ENCODE data around the gene SCNN1B.
"Not testable (repeated sequence)": the region's sequence is repeated elsewhere in the genome, so short reads cannot be mapped to it uniquely, and the experiment has no call there.

The SCNN1B gene, protein sequence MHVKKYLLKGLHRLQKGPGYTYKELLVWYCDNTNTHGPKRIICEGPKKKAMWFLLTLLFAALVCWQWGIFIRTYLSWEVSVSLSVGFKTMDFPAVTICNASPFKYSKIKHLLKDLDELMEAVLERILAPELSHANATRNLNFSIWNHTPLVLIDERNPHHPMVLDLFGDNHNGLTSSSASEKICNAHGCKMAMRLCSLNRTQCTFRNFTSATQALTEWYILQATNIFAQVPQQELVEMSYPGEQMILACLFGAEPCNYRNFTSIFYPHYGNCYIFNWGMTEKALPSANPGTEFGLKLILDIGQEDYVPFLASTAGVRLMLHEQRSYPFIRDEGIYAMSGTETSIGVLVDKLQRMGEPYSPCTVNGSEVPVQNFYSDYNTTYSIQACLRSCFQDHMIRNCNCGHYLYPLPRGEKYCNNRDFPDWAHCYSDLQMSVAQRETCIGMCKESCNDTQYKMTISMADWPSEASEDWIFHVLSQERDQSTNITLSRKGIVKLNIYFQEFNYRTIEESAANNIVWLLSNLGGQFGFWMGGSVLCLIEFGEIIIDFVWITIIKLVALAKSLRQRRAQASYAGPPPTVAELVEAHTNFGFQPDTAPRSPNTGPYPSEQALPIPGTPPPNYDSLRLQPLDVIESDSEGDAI

DNA sequence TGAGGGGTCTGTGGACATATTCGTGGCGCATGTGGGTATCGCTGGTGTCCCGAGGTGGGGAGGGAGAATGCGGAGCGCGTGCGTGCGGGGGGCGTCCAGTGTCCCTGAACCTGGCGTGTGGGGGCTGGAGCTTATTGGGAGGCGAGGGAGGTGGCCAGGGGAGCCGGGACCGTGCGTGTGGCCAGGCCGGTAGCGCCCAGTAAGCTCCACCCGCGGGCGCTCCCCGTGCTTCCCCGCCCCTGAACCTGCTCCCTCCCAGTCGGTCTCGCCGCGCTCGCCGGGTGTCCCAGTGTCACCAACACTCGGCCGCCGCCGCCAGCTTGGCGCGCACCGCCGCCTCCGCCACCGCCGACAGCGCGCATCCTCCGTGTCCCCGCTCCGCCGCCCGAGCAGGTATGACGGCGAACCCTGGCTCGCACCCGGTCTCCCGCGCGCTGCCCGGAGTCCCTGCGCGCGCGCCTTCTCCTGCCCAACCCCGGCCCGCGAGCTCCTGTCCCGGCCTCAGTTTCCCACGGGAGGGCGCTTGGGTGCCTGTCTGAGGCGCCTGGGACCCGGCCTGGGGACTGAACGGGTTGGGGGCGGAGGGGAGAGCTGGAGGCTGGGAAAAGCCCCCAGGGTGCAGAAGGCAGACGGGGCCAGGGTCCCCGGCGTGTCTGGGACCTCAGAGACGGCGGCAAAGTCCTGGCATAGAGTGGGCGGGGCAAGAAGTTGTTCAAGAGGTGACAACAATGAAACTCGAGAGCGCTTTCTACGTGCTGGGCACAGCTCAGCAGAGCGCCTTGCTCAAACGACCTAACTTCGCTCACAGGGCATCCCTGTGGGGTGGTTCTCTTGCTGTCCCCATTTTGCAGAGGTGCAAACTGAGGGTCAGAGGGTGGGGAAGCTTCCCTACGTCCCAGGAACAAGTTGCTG, at the start of gene SCNN1B:
SCNN1B (plus strand) TSS at position 258 of the 912 bp plus-strand sequence. CDS start 46,298 bp downstream, outside the sequence.
- DNase-seq = no peak

DNA sequence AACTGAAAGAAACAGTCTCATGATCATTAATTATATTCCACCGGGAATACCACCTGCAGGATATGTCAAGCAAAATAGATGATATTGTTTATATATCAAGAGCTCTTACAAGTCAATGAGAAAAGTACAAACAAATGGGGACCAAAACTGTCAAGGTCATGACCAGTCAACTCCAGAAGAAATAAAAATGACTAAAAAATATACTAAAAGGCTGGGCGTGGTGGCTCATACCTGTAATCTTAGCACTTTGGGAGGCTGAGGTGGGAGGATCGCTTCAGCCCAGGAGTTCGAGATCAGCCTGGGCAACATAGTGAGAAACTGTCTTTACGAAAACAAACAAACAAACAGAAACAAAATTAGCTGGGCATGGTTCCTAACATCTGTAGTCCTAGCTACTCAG, 49.8 kb upstream of the SCNN1B start:
- no peak for DNase-seq

DNA sequence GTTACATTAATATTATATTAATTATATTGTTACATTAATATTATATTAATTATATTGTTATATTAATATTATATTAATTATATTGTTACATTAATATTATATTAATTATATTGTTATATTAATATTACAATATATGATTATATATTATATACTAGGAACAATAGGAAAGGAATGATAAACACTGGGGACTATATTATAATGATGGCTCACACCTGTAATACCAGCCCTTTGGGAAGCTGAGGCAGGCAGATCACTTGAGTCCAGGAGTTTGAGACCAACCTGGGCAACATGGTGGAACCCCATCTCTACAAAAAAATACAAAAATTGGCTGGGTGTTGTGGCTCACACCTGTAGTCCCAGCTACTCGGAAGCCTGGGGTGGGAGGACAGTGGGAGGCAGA, 48.5 kb upstream of the SCNN1B start:
- DNase-seq = not testable (repeated sequence)

DNA sequence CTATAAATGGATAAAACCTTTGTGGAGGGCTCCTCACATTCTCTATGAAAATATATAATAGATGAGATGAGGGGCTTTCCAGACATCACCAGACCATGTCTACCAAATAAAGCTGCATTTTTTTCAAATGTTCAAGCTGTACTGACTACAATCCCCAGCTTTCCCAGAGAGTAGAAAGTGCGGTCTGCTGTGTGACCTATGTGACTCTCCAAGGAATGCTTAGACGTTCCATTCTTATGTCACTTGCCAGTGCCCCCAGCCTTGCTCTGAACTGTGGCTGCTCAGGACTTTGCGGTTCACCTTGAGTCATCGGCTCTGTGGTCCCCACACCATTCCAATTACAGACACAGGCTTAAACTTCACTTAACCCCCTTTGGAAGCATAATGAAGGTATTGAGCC, 47.8 kb upstream of the SCNN1B start:
- no peak for DNase-seq

DNA sequence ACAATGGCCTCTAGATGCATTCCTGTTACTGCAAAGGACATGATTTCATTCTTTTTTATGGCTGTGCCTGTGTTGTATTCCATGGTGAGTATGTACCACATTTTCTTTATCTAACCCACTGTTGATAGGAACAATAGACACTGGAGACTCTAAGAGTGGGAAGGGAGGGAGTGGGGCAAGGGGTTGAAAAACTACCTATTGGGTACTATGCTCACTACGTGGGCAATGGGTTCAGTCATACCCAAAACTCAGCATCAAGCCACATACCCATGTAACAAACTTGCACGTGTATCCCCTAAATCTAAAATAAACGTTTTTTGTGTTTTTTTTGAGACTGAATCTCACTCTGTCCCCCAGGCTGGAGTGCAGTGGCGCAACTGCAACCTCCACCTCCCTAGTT, 47.1 kb upstream of the SCNN1B start:
- DNase-seq = no peak

DNA sequence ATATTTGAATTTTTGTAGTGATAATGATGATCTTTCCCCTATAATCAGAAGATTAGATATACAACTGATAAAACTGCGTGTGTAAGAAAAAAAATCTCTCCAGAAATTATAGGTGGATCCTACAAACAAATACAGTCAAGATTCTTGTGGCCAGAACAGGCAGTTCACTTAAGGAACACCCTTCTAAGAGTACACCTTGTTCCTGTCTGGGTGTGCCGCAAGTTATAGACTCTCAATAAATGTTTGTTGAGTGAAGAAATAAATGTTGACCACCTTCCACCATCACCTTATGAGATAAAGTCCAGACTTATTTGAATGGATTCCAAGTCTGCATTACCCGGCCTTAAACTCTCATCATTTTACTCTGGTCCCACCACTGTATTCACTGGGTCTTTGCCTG, 45.7 kb upstream of the SCNN1B start:
- no peak for DNase-seq

DNA sequence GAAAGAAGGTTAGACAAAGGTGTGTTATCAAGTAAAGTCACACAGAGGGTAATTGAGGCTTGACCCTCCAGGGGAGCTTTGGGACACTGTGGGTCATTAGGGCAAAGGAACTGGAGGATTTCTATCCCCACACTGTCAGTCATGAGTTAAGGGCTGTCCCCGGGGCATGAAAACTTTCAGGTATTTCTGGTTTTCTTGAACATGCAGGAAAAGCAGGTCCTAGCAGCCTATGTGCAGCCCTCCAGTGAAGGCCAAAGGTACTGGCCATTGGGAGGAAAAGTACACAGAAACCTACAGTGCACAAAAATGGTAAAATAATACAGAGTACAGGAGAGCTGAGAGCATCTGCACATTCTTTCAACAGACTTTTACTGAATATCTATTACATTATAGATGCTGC, 44.4 kb upstream of the SCNN1B start:
- no peak for DNase-seq

DNA sequence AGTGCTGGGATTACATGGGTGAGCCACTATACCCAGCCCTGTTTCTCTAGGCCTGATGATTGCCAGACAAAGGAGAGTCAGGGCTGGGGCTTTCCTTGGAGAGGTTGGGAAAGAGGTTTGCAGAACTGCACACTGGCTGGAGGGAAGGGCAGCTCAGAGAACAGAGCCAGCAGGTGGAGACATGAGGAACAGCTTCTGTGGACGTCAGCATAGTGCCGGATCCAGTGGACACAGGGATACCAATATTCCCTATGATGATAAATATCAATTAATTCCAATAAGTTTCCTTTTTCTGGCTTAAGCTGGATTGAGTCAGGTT, 43.2 kb upstream of the SCNN1B start:
- no peak for DNase-seq

DNA sequence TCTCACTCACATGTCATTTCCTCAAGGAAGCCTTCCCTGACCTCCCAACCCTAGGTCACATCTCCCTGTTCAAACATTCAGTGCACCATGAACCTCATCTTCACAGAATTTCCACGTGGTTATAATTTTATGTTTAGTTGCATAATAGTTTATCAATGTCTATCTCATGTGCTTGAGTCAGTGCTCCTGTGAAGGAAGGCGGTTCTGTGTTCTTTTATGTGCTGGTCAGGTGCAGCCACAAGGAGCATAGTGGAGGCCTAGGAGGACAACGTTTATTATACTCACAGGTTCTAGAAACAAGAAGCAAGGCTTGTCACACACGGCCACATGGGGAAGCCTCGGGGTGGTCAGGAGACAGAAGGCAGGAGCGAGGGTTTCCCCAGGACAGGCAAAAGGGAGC, 34.5 kb upstream of the SCNN1B start:
- no peak for DNase-seq

DNA sequence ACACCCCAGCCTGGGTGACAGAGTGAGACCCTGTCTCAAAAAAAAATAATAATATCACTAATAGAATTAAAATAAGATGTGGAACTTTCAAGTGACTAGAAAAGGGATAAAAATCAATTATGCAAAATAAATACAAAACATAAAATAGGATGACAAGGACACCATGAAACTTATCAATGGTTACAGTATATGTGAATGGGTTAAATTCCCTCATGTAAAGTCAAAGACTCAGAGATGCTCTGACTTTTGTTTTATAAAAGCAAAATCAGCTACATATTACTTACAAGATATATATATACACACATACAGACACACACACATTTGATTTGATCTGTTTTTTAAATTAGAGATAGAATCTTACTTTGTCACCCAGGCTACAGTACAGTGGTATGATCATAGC, 33.5 kb upstream of the SCNN1B start:
- DNase-seq = no peak

DNA sequence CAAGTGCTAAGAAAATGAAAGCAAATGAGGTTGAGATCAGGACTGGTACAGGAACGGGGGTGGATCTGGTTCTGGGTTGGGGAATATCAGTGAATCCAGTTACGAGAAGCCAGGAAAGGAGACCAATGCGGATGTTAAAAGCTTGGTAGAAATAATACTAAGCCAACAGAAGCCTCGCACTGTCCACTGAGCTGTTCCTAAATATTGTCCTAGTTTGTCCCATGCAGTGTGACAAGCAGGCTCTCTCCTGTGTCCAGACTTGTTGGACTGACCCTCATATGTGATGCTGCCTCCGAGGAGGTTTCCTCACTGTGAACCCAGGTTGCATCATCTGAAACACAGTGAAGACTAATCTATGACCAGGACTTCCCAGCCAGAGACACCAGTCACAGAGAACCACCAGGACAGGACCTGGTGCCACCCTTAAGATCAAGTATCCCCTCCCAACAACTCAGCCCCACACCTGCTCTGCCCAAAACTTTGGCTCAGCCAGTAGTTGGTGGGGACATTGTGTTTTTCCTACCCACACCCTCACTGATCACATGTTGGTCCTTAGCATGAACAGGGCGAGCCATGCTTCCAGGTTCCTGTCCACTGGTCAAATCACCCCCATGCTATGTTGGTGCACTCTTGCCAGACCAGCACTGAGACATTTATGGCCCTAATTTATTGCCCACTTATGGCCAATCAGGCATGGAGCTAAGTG, 32.7 kb upstream of the SCNN1B start:
- no peak for DNase-seq

DNA sequence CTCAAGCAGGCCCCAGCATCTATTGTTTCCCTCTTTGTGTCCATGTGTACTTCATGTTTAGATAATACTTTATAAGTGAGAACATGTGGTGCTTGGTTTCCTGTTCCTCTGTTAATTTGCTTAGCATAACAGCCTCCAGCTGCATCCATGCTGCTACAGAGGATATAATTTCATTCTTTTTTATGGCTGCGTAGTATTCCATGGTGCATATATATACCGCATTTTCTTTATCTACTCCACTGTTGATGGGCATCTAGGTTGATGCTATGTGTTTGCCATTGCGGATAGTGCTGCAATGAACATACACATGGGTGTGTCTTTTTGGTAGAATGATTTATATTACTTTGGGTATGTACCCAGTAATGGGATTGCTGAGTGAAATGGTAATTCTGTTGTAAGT, 31.4 kb upstream of the SCNN1B start:
- DNase-seq = no peak

DNA sequence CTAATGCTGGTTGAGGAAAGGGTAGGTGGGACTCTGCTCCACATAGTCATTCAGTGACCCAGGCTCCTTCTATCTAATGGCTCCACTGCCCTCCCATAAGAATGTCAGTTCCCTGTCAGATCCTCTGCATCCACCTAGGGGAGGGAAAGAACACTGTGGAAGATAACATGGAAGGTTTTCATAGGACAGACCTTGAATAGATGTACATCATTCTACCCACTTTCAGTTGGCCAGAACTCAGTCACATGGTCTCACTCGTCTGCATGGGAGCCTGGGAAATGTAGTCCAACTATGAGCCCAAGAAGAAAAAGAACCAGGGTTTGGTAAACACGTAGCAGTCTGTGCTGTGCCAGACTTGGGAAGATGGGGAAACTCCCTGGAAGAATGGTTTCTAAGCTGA, 27.1 kb upstream of the SCNN1B start:
- DNase-seq = no peak

DNA sequence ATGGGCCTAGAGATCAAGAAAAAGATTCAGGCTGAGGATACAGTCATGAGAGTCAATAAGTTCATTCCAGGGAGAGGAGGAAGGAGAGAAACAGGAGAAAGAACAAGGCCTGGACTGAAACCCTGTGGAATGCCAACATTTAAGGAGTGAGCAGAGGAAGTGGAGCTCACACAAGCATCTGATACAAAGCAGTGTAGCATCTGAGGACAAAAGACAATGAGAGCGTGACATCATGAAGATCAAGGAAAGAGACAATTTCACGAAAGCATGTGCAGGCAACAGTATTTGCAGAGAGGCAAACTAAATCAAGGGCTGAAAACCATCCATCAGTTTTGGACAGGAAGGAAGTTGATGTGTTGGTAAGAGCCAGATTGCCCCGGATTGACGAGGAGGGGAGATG, 25.3 kb upstream of the SCNN1B start:
- DNase-seq = no peak

DNA sequence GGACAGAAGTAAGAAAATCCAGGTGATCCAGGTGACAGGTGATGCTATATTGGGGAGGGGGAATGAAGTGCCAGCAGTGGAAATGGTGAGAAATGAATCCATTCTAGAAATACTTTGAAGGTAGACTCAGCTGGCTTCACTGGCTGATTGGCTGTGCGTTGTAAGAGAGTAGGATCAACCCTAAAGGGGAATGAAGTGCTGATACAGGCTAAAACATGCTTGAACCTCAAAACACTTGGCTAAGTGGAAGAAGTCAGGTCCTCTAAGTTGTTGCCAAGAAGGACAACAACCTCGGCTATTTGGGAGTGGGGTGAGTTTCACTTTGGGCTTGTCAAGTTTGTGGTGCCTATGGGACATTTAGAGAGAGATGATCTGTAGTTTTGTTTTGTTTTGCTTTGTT, 24.1 kb upstream of the SCNN1B start:
- no peak for DNase-seq

DNA sequence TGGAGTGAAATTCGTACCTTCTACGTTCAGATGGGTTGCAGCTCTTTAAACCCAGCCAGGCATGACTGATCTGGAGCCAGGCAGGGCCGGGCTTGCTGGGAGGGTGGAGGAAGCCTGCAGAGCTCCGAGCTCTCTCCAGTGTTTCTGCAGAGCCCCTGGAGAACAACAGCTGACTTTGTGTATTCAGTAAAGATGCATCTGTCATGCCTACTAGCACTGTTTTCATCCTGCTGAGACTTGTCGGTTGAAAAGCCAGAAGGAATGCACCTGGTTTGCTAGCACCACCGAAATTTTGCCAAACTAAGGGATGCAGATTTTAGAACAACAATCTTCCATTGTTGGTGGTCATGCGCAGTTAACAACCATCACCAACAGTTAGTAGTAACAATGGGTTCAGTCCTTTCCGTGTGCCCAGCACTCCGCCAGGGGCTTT, 22.4 kb upstream of the SCNN1B start:
- no peak for DNase-seq

DNA sequence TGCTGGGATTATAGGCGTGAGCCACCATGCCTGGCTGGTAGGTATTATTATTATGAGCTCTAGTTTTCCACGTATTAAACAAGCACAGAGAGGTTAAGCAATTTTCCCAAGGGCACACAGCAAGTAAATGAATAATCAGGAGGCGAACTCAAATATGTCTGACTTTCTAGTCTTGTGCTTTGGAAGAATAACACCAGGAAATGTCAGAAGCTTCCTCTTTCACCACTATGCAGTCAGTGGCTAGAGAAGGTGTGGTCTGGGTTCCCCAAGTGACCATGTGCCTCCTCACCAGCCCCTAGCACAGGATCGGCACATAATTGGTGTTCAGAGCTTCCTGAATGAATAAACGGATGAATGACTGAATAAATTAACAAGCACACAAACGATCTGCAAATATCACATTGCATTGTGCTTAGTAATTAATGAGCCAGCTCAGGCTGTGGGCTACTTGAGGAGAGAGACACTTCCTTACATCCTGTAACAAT, 21.6 kb upstream of the SCNN1B start:
- no peak for DNase-seq

DNA sequence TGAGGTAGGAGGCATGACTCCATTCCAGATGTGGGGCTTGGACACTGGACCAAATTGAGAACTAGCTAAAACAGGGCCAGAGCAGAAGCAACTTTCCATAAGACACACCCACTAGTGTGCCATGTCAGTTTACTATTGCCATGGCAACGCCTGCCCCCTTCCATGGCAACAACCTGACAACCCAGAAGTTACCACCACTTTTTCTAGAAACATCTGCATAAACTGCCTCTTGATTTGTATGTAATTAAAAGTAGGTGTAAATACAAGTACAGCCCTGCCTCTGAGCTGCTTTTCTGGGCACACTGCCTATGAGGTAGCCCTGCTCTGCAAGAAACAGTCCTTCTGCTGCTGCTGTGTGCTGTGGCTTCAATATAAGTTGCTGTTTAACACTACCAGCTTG, 19.5 kb upstream of the SCNN1B start:
- no peak for DNase-seq

DNA sequence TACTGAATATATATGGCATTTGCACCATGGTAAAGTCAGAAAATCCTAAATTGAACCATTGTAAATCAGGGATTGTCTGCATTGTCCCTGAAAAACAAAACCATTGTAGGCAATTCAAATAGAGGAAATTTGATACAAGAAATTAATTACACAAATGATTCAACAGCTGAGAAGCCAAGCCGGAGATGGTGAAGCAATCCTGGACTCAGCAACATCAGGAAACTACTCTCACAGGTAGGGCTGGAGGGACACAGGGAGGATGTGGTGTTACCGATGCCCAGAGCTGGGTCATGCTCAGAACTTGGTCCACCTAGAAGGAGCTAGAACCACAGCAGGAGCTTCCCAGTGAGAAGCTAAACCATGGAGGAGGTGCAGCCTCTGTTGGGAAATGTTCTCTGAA, 18.5 kb upstream of the SCNN1B start:
- DNase-seq = no peak

DNA sequence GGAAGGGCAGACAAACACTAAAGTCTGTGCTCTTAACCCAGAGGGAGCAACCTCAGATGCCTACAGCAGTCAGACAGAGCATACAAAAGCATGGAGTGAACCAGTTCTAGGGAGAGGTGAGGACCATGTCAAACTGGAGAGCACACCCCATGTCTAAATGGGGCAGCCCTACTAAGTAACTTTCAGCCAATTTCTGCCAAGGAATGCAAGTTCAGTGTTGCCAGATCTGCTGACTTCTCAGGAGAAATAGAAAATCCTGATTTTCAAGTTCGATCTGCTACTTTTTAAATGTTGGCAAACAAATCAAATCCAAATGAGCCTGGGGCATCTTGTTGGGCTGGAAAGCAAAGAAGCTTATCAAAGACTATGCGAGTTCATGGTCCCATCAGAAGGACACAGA, 17.5 kb upstream of the SCNN1B start:
- no peak for DNase-seq

DNA sequence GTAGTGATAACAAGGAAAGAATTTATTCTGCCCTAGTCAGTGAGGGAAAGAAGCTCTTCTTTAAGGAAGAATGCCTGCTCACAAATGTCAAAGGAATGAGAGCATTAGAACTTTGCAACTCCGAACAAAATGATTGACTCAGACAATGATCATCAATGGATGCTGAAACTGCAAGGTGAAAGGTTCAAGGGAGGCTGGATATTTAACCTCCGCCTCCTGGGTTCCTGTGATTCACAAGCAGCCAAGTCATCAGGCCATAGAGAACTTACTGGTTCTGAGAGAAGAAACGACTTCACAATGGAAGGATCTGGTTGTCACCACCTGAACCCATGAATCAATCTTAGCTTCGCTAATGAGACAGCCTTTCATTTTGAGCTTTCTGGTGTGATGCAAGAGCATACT, 16.0 kb upstream of the SCNN1B start:
- DNase-seq = no peak

DNA sequence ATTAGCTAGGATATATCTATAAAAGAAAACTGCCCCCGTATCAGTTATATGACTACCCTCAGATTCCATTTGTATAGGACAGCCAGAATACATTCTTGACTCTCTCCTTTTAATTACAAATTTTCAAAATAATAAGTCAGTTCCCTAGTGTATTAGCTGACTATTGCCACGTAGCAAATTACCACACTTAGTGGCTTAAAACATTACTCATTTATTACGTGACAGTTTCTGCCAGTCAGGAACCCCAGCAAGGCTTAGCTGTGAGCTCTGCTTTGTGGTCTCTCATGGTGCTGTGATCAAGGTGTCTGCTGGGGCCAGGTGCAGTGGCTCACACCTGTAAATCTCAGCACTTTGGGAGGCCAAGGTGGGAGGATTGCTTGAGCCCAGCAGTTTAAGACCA, 13.9 kb upstream of the SCNN1B start:
- DNase-seq = no peak
